Measurements from ENCODE around the gene CDC123. TPM values are rescaled to one million over a fixed set of nuclear protein-coding genes. Genes with fewer than 3 reads are reported as not detected.
"Not testable (repeated sequence)": the region's sequence is repeated elsewhere in the genome, so short reads cannot be mapped to it uniquely, and the experiment has no call there.

The CDC123 gene
- total and polyA plus RNA-seq, 9 donors, result 22.1 to 59.1 (median 35.8) TPM

DNA sequence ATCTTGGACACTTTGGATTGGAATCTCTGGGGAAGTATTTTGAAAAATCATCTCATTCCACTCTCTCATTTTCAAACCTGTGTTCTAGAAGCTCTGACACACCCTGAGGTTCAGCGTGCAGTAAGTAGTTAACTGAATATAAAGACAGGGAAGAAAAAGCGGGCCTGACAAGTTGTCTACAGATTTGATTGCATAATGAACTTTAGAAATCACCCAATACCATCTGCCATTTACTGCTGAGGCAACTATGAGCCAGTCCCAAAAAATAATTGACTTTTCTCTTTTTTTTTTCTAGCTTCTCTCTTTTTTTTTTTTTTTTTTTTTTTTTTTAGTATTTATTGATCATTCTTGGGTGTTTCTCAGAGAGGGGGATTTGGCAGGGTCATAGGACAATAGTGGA, 29.5 kb downstream of the CDC123 start:
- no peak for DNase-seq
- H3K4me1 ChIP-seq (ENCODE audit: insufficient read depth), result peaks cover 5% of the 10 kb centered on the region
- TF ChIP-seq, protein P1, sequence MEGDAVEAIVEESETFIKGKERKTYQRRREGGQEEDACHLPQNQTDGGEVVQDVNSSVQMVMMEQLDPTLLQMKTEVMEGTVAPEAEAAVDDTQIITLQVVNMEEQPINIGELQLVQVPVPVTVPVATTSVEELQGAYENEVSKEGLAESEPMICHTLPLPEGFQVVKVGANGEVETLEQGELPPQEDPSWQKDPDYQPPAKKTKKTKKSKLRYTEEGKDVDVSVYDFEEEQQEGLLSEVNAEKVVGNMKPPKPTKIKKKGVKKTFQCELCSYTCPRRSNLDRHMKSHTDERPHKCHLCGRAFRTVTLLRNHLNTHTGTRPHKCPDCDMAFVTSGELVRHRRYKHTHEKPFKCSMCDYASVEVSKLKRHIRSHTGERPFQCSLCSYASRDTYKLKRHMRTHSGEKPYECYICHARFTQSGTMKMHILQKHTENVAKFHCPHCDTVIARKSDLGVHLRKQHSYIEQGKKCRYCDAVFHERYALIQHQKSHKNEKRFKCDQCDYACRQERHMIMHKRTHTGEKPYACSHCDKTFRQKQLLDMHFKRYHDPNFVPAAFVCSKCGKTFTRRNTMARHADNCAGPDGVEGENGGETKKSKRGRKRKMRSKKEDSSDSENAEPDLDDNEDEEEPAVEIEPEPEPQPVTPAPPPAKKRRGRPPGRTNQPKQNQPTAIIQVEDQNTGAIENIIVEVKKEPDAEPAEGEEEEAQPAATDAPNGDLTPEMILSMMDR (IDR thresholded peaks at IDR 0.05), result no peak
- TF ChIP-seq POLR2A (IDR thresholded peaks at IDR 0.05) (no peak), EP300 (IDR thresholded peaks at IDR 0.05) (no peak)

DNA sequence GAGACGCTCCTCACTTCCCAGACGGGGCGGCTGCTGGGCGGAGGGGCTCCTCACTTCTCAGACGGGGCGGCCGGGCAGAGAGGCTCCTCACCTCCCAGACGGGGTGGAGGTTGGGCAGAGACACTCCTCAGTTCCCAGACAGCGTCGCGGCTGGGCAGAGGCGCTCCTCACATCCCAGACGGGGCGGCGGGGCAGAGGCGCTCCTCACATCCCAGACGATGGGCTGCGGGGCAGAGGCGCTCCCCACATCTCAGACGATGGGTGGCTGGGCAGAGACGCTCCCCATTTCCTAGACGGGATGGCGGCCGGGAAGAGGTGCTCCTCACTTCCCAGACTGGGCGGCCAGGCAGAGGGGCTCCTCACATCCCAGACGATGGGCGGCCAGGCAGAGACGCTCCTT, 30.4 kb downstream of the CDC123 start:
- H3K27me3 ChIP-seq; H3K9me3 ChIP-seq; H3K4me3 ChIP-seq; H3K36me3 ChIP-seq; H3K4me1 ChIP-seq (ENCODE audit: insufficient read depth); intact Hi-C loops (cut with DNase I); H3K27ac ChIP-seq; DNase-seq: not testable (repeated sequence)
- 94 to 96% (median 95%) methylated on average over 25 to 28 of the region's 28 CpGs for WGBS, 3 donors

More for the DNA sequence above, 29.5 kb downstream of the CDC123 start:
- H3K4me3 ChIP-seq, result no peak overlapping the region
- H3K36me3 ChIP-seq, result no peaks in the 10 kb centered on the region
- H3K27ac ChIP-seq, result no peak overlapping the region
- intact Hi-C loops (cut with DNase I), result no loop called here
- 95 to 99% (median 97%) methylated on average over 2 of the region's 2 CpGs for WGBS, 3 donors
- no peaks in the 10 kb centered on the region for H3K27me3 ChIP-seq
- H3K9me3 ChIP-seq, result no peaks in the 10 kb centered on the region

DNA sequence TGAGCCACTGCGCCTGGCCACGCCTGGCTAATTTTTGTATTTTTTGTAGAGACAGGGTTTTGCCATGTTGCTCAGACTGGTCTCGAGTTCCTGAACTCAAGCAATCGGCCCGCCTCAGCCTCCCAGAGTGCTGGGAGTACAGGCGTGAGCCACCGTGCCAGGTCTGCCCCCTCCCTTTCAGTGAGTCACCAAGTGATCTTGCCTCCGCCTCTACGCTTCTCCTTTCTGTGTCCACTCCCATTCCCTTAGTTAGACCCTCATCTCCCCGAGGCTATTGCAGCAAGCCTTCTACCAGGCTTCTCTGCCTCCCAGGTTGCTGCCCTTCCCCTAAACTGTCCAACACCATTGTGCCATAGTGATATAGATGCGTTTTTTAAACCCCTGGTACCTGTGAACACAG, 32.9 kb downstream of the CDC123 start:
- 94 to 96% (median 96%) methylated on average over 11 of the region's 11 CpGs for whole genome bisulfite sequencing, 3 donors
- TF ChIP-seq EP300 (IDR thresholded peaks at IDR 0.05) (no peak), POLR2A (IDR thresholded peaks at IDR 0.05) (no peak)
- TF ChIP-seq, protein P1 (IDR thresholded peaks at IDR 0.05), result no peak
- Histone ChIP-seq H3K9me3 (no peaks in the 10 kb centered on the region), H3K4me1 (ENCODE audit: insufficient read depth) (peaks cover 3% of the 10 kb centered on the region), H3K27ac (no peak overlapping the region), H3K4me3 (no peak overlapping the region), H3K36me3 (no peaks in the 10 kb centered on the region), H3K27me3 (no peaks in the 10 kb centered on the region)
- intact Hi-C loops (cut with DNase I), result no loop called here
- no peak for DNase-seq

DNA sequence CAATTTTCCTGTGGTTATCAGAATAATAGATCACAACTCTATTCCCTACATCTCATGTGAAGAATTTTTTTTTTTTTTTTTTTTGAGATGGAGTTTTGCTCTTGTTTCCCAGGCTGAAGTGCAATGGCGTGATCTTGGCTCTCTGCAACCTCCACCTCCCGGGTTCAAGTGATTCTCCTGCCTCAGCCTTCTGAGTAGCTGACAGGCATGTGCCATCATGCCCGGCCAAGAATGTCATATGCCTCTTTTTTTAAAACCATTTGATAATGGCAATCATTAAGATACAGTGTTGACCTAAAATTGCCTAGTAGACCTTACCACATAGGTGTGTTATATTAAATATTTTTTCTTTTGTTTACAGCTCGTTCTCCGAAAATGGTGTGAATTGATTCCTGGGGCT, 38.7 kb downstream of the CDC123 start:
- H3K9me3 ChIP-seq; intact Hi-C loops (cut with DNase I); H3K36me3 ChIP-seq; H3K4me1 ChIP-seq (ENCODE audit: insufficient read depth); H3K4me3 ChIP-seq; DNase-seq; H3K27me3 ChIP-seq; H3K27ac ChIP-seq: not testable (repeated sequence)
- WGBS, 3 donors, result 93 to 98% (median 97%) methylated on average over 5 of the region's 5 CpGs

DNA sequence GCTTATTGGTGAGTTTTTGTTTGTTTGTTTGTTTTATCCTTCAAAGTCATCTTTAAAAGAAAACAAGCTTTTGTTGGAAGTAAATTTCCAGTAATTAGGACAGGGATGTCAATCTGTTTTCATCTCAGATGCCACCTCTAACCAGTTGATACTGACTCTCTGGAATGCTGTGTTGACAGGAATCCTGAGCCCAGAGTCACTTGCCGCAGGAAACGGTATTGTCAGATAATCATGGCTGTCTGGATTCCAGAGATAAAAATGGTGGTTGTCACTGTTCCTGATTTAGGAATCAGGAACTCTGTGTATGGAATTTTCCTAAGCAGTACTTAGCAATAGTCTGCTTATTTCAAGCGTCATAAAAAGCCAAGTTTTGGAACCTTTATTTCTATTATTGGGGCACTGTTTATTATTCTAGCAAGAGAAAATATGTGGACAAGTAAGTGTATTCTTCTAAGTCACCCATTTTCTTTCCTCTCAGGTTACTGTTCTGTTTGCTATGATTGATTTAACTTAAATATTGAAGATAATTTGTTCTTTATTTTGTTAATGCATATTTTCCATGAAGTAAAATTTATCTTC, 39.2 kb downstream of the CDC123 start:
- intact Hi-C loops (cut with DNase I), result no loop called here
- no peak overlapping the region for H3K27ac ChIP-seq
- no peaks in the 10 kb centered on the region for H3K9me3 ChIP-seq
- H3K4me3 ChIP-seq, result no peak overlapping the region
- no peak for DNase-seq
- no peaks in the 10 kb centered on the region for H3K36me3 ChIP-seq
- 32 to 67% (median 40%) methylated on average over 3 of the region's 3 CpGs for WGBS, 3 donors
- TF ChIP-seq, protein P1 (IDR thresholded peaks at IDR 0.05), result no peak
- TF ChIP-seq EP300 (IDR thresholded peaks at IDR 0.05) (no peak), POLR2A (IDR thresholded peaks at IDR 0.05) (no peak)
- H3K4me1 ChIP-seq (ENCODE audit: insufficient read depth), result no peaks in the 10 kb centered on the region
- no peaks in the 10 kb centered on the region for H3K27me3 ChIP-seq

Measured in ovary (tissue), 9 donors.